Inflammatory macrophage treated with lipopolysaccharide for 4 hours (primary cell): ENCODE data around the gene RBM19.

Experiments
- DNase-seq: peaks from one replicate; pipeline ENCODE4 v3.0.0-alpha.2; 2020

RBM19 gene

DNA sequence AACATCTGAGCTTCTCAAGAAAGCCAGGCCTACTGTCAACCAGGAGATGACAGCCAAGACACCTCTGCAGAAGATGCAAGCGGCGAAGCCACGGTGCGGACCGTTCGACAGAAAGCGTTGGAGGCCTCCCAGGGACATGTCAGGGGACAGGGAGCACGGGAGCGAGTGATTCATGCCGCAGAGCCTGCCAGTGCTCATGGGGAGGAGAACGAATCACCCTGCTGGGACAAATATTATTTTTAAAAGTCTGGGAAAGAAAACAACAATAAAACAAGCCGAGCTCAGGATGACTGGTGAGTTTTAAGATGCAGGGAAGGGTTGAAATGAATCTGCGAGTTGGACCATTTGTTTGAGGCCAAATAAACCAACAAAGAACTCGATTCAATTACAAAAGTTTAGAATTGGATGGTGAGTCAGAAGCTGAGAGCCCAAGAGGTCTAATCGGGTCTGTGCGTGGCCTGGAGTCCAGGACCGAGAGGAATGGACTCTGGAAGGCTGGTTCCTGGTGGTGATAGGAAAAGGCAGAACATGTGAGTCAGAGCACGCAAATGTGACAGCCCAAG, 91.0 kb downstream of the RBM19 start:
- DNase-seq = no peak

DNA sequence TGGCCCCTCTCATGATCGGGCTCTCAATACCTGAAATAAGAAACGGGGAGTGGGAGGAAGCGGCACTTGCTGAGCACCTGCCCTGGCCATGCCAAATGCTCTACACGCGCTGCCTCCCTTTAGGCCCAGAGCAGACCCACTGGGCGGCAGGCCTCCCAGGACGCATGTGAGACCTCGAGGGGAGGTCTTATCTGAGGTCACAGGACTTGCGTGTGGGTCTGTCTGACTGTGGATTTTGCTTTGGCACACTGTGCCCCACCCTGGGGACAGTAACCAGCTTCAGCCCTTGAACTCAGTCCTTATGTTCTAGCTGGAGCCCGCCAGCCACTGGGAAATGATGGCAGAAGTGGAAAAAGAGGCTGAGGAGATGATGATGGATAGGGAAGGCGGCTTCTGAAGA, 91.8 kb downstream of the RBM19 start:
- no peak for DNase-seq

DNA sequence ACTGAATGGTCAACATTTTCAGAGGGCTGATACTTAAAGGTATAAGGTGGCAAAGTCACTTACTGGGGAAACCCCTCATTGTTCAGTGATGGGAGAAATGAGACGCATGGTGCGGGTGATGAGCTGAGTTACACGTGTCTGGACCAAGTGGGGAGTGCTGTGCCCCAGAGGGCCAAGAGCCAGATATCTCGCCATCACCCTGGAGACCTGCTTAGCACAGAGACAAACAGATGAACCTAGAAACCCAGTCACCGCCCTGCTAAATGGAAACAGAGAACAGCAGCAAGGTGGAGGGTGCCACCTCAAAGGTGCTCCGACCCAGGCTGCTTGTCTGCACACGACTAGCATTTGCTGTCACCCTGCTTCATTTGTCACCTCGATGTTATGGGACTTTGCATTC, 92.4 kb downstream of the RBM19 start:
- no peak for DNase-seq

DNA sequence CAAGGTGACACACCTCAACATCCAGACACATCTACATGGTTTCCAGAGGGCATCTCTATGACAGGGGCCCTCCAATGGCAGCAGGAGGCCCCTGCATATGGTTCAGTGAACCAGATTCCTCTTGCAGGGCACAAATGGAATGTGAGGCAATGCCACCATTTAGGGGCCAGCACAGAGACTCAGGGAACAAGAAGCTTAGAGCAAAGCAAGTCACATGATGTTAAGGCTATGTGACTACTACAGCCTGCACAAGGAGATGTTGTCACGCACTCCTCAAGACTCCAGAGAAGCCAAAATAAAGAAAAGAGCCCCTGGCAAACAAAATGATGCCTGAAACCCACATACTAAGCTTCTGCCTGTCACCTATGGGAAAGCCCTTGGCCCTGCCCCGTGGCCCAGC, 95.2 kb downstream of the RBM19 start:
- DNase-seq = no peak

DNA sequence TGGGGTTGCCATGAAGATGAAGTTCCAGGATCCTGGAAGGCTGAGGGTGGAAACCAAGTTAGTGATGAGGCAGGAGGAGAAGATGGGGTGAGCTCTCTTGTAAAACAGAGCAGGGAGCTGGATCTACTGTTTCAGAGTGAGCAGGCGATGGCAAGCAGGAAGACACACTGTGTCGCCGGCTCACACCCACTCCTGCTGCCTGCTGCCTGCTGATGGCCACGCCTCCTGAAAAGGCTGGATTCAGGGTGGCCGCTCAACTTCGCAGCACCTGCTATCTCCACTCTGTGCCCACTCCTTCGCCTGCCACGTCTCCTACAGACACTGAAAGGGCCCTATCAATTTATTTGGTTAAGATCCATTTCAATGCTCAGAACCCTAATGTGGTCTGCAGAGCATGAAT, 96.1 kb downstream of the RBM19 start:
- no peak for DNase-seq

DNA sequence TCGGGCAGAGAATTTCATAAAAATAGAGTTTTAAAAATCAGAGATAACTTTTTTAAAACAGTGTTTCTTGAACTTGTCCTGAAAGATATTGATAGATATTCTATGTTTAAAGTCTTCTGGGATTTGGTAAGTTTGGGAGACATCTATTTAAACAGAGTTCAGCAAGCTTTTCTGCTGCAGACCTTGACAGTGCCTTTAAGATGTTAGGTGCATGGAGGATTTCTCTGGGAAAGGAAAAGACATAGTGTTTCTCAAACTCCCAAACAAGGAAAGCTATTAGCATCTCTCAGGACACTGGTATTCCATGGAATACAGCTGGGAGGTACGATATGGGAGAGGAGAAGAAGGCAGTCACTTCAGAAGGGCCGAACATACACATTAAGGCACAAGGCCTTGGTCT, 97.8 kb downstream of the RBM19 start:
- no peak for DNase-seq

DNA sequence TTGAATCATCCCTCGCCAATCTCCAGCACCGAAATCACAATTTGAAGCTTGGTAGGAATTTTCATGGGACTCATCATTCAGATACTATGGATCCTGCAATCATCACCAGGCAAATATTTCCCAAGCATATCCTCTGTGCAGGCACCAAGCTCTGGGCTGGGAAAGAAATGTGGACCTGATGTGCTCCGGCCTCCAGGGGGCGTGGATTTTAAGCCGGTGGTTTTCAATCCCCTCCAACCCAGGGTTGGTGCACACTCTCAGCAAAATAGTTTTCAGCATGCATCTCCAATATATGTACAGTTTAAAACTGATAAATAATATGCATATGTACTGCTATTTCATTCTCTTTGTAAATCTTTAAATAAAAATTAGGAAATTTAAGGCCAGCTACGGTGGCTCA, 98.9 kb downstream of the RBM19 start:
- DNase-seq = no peak

DNA sequence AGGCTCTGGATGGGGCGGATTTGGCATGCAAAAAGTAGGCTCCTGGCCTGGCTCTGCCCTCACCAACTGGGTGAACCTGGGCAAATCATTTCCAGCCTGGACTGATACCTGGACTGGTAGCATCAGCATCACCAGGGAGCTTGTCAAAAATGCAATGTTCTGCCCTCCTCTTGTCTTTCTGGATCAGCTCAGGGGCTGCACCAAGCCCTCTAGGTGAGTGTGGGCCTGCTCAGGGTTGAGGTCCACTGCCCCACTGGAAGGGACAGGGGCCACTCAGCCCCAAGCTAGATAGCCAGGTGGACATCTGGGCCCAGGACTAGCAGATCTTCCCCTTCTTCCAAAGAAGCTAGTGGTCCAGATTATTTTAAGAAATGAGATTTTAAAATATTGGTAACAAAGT, 99.6 kb downstream of the RBM19 start:
- DNase-seq = no peak

DNA sequence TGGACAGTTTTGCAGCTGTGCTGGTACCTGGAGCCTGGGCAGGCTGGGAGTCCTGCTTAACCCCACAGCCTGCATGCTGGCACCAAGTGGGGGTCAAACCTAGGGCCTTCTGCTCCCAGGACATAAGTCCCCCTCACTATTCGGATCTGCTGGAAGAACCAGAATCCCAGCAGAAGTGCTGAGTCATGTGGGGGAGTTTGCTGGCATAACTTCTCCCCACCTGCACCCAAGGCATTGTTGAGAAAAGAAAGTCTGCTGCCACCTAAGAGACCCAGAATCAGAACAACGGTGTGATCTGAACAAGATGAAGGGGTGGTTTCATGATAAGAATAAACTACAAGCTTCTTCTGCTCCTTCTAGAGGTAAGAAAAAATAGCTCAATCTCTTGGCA, 102.7 kb downstream of the RBM19 start:
- no peak for DNase-seq

DNA sequence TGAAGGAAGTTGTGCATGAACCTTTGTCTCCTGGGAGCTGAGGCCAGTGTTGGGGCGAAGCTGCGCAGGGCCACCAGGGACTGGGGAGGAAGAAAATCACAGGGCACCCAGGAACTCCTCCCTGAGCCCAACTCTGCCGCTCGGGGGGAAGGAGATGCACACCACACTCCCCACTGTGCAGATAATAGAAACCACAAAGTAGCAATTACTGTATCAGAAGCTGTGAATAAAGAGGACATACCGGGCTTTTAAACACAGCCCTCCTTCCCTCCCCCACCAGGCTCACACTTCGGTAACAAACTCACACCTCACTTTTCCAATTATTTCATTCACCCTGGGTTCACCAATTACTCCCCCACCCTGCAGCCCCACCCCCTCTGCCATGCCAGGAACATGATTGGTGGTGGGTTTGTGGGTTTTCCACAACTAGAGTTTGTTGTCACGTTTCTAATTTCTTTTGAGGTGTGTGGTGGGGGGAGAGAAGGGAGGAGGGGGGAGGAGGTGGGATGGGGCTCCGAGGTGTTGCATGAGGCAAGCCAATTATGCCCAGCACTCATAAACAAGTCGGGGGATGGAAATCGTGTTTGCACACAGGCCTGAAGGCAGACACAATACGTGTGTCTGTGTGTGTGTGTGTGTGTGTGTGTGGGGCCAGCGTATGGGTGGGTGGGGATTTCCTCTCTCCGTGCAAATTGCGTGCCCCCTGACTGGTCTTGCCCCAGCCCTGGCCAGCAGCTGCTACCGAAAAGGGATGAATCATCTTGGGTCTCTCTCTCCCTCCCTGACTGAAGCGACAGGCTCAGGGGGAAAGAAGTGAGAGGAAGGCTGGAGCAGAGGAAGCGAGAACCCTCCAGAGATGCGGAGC, 103.3 kb downstream of the RBM19 start:
- peak; percentile 50 for DNase-seq

DNA sequence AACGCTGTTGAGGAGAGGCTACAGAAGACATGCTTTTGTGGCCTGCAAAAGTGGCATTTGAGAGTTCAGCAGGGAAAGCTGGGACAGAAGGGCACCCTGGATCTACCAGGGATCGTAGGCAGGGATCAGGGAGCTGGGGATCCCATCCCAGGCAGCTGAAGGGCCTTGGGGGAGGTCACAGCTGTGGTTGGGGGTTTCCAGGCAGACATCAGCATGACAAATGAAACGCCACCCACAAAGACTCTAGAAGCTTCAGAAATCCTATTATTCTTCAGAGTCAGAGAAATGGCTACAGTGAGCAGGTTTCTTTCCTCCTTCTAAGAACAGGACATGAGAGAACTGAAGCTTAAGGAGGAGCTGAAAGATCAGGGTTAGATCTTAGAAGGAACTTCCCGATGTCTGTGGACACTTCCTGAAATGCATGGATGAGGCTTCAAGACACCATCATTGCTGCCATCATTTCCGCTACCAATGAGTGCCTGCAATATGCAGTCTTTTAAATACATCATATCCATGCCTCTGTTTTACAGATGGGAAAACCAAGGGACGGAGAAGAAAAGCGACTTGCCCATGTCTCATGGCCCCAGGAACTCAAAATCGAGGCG, 104.3 kb downstream of the RBM19 start:
- peak; percentile 38 for DNase-seq

DNA sequence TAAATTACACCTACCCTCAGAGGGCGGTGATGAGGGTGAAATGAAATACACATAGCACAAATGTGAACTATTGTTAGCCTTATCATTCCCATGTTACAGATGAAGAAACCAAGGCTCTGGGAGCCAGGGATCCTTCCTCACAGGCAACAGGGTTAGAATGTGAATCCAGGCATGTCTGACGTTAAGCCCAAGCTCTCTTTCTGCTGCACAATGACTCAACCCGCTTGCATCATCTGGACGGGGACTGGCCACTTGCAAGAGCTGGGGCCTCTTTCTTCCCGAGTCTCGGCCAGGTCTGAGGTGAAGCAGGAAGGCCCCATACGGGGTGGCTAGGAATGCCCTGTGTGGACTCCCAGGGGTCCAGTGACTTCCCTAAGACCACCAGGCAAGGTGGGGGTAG, 105.2 kb downstream of the RBM19 start:
- peak; percentile 83 for DNase-seq

DNA sequence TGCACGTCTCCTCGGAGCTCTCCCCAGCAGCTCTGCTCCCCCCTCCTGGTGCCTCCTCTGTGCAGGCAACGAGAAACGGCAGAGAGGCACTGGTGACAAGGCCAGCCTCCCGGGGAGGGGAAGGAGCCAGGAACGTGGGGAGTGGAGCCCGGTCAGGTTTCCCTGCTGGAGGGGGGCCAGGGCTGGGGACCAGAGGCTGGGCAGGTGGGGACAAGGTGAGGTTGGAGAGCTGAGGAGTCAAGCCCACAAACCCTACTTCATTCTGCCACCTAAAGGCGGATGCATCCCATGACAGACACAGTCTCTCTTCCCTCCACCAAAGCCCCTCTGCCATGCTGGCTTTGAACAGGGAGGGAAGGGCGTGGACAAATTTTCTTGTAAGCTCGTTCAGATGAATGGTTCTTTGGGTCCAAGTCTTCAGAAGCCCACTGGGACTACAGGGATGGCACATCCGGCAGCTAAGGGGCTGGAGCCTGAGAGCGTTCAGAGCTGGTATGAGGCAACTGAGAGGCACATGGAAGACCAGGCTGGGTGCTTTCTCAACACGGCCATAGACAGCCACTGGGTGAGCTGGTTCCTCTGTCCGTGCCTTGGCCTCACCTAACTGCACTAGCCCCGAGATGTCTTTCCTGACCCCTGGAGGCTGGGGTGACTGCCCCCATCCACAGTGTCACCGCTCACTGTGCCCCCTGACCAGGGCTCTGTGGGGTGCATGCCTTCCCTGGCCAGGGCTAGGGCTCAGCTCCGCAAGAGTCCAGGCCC, 105.9 kb downstream of the RBM19 start:
- no peak for DNase-seq

DNA sequence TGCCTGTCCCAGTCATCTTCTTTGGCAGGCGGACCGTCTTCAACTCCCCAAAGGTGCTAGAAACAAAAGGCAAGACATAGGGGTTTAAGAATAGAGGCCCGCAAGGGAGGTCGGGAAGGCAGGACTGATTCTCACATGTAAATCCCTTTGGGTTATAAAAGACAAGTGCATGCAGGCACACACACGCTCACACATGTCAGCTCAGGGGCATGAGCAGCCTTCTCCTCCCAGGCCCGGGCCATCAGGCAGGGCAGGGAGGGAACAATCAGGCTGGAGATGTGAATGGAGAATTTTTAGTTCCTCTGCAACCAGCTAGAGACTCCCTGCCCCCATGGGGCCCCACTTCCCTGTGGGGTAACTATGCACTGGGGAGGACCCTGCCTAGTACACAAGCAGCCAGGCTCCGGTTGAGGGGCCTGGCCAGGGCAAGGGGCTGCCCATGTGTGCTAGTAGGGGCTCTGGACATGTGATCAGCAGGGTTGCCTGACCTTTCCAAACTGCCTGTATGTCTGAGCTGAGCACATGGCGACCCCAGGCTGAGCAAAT, 107.2 kb downstream of the RBM19 start:
- no peak for DNase-seq

DNA sequence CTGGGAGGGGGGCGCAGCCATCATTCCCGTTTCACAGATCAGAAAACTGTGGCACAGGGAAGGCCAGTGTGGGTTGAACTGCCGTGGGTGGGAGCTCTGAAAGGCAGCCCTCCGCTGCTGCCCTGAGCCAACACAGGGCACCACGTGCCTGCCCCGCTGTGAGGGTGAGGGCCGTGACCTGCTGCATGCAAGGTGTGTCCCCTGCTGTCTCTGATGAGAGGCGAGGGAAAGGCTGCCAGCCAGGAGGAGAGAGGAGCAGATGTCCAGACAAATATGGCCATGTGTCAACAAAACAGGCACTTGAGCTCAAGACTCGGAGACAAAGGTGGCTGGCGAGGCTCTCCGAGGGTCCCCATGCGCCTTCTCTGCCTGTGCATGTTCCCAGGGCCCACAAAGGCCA, 108.8 kb downstream of the RBM19 start:
- no peak for DNase-seq

DNA sequence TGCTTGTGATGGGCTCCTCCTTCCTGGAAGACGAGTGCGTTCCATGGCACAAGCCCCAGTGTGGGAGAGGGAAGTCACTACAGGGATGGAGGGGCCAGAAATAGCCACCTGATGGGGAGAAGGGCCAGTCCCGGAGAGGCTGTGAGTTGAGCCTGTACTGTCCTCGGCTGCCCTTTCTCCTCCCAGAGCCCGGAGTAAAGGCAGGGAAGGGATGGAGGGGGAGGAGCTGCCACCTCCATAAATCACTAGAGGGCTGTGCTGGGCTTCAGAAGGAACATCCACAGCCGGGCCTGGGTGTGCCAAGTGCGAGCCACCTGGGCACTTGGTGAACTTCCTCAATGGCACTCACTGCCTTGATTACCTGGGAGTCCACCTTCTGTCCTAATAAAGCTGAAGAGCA, 110.1 kb downstream of the RBM19 start:
- no peak for DNase-seq

DNA sequence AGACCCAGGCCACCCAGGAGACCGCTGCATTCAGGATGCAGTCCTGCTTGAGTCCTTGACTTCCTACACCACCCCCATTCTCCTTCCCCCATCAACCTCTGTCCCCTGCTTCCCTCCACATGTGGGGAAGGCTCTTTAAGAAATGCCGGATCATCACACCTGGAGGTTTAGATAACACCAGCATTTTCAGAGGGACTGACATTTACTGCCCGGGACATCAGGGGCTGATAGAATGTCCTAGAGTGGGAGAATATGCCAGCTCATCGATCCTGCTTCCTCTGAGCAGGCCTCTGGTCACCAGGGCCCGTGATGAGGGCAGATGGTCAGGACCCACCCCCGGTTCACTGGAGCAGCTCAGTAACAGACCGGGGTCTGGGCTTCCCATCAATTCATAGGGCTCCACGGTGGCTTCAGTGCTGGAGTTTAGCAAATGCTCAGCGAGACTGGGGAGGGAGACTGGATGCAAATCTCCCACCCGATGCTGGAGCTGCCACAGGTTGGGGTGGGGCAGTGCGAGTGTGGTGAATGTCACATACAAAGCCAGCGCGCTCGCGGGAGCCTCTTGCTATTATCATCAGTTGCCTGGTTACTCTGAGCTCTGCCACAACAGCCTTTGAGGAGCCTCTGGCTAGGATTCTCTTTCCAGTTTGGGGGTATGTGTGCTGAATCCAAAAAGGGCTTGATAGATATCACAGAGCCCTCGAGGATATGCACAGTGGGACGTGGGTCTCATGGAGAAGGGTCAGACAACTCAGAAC, 111.6 kb downstream of the RBM19 start:
- no peak for DNase-seq

DNA sequence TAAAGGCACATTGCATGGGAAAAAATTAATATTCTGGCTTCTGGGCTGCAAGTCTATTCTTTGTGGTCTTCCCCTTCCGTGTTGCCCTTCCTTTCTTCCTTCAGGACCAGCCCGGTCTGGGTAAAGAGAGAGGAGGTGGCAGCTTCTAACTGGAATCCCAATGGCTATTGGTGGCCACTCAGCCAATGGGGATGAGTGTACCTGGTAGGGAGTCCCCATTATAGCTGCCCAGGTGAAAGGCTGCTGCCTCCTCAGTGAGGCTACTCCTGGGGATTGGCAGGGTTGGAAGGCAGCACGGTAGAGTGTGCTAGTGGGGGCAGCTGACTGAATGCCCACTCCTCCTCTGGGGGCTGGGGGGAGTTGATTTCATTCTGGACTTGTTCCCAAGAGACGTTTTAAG, 112.6 kb downstream of the RBM19 start:
- DNase-seq = no peak

DNA sequence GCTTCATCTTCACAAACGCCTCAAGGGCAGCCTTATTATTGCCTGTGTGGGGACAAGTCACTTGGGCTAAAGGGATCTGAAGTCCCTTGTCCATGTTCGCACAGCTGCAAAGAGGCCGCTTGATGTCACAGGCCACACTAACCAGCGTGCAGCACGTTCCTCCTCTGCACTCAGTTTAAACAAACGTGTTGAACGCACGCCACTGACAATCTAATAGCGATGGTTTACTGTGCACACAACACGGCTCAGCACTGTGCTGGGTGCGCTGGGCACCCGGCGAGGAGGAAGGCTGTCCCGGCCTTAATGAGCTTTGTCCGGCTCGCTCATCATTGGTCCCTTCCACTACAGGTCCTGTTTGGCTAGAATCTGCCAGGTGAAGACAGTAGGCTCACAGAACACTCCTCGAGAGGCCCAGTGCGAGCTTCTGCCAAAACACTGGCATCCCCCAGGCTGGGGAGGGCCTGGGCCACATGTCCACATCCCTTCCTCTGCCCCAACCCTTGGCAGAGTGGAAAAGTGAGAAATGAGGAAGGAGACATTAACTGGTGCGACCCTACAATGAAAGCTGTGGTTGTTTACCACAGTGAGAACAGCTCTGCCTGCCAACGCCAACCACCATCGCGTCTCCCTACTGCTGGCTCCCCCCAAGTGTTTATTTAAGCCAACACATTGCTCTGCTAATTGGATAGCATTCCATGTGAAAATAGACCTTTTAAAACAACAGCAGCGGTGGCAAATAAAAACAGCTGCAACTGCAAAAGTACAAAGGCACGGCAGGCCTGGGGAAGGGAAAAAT, 113.2 kb downstream of the RBM19 start:
- DNase-seq = no peak

DNA sequence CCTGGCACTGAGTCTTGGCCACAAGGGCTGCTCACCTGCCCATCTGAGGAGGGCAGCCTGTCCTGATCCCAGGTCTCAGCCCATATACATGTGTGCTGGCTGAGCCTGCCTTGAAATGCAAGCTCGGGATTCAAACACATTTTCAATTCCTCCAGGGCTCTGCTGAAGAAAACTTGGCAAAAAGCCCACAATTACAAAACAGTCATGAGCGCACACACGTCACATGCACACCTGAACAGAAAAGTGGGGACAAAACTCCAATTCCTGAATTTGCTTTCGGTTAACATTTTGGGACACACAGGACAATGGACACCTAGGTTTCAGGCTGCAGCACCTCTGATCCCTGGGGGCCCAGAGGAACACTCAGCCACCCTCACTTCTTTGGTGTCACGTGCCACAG, 113.9 kb downstream of the RBM19 start:
- DNase-seq = no peak

DNA sequence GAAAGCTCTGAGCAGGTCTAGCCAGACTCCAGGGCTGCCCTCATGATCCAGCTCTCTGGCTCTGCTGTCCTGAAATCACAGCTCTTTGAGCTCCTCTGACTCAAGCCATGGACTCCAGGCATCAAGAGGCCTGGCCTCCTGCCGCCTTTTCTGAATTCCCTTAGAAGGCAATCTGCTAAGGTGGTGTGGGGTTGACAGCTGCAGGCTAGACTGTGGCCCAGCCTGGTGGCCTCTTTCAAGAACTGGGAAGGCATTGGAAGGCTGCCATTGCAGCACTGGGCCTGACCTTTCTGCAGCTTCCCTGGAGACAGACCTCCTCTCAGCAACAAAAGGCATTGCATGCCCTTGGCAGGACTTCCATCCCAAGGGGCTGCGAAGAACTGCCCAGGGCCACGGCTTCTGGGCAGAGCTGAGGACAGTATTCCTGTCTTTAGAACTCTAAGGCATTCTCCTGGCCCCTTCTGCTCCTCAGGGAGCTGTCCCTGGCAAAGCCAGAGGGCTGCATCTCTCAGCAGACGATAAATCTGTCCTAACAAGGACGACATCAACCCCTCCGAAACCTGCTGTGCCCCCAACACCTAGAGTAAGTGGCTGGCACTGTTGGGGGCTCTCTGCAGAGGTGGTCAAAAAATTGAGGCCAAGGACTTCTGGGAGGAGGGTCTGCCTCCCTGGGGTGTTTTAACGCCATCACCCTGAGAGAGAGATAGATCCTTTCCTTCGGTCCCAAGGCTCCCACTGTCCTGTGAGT, 115.6 kb downstream of the RBM19 start:
- DNase-seq = no peak
